HG03039 (cell line): ENCODE measurements around the gene USP12.

Source experiments
- ATAC-seq: cut with Tn5 transposase; IDR thresholded peaks from one replicate; pipeline ENCODE4 v1.9.1; 2021; ENCODE audit warnings: mild to moderate bottlenecking, moderate library complexity; ENCODE audit not compliant: unreplicated experiment

The USP12 gene

DNA sequence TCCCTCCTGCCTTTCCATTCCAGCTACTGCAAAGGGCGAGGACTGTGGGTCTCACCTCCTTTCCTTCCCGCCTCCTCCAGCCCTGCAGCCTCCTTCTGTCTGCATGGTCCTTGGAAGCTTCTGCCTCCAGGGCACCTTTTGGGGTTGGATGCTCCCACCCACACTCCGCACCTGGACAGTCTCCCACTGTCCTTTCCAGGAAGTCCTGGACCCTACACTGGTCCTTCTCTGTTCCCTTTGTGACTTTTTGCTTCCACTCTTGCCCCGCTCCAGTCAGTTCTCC is 130.8 kb downstream of the USP12 start:
- ATAC-seq, result no peak

DNA sequence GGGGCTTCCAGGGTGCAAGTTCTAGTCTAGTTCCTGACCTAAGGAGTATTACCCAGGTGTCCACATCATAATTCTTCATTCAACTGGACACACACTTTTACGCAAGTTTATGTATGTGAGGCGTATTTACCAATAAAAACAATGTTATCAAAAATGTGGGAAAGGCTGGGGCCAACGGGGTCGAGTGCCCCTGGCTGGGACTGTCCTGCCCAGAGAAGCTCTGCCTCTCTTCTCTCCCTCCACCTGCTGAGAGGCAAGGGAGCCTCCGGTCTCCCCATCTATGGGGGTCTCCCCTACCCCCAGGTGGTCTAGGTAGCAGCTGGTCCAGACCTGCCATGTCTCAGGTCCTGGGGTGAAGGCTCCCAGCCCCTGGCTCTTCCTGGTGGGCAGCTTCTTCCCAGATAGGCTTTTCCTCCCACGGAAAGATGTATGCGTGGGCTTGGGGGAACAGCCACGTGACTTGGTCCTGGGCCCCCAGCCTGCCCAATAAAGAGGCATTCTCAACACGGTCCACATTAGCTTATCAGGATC is 132.4 kb downstream of the USP12 start:
- no peak for ATAC-seq

DNA sequence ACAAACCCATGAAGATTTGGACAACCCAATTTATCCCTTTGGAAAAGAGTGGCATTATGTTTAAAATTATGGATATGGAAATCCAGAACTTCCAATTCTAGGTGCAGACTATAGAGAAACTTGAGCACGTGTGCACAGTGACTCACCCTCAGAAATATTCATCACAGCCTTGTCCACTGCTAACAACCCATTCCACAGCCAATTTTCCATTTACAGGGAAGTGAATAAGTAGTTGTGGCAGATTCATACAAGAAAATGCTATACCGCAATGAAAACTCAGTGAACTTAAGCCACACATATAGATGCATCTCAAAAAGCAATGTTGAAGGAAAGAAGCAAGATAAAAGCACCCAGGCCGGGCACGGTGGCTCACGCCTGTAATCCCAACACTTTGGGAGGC is 133.3 kb downstream of the USP12 start:
- no peak for ATAC-seq

DNA sequence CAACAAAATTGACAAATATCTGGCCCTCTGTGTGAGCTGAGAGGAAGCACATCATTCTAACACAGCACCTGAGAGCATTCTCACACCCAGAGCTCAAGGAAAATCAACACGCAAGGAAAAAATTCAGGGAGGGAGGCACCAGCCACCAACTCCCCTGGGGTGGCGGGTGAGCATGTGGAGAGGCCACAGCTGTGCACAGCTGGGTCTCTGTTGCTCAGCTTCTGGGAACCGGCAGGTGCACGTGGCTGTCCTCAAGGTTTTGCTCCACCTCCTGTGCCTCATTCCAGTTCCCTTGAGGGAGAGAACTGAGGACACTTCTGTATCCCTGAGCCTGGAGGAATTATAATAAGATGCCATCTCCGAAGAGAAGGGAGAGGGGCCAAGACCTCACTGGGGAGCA is 134.0 kb downstream of the USP12 start:
- ATAC-seq, result no peak

DNA sequence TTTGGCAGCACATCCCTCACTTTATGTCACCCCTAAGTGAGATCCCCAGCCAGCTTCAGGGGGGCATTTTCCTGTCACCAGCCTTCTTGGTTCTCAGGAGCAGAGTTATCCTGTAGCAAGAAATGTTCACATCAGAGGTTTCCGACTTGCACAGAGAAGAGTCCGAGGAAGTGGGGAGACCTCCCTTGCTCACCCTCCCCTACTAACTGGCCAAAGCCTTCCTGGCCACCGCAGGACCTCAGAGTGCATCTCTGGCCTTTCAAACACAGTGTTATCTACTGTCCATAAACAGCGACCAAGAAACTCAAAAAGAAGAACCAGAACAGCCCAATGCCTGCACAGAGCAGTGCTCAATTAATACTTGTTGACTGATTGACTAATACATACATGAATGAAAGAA is 134.4 kb downstream of the USP12 start:
- no peak for ATAC-seq

DNA sequence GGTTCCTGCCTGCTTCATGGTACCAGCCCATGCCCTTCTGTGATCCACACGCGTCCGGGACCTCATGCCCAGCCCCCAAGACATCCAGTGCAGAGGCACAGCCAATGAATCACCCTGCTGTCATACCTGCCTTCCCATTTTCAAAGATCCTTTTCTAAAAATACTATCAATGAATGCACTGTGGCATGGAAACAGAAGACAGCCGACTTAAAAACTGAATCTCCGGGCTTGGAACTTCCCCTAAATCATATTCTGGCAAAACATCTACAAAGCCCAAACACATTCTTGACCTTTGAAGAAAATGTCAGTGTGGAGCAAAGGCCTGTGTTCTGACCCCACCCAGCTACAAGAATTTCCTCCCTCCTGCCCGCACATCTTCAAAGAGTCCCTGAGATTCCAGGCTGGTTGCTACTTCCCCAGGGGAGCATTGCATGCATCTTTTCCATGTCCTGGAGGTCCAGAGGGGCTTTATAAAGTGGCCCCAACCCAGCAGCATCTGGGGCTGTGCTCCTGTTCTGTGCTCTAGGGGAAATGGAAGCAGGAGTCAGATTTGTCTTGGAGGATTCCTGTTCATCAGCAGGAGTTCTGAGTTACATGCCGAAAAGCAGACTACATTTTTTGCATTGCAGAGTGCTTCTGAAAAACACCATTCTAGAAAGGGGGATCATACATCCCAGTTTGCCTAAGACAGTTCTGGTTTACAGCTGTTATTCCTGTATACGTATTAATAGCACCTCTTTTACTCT is 135.2 kb downstream of the USP12 start:
- no peak for ATAC-seq

DNA sequence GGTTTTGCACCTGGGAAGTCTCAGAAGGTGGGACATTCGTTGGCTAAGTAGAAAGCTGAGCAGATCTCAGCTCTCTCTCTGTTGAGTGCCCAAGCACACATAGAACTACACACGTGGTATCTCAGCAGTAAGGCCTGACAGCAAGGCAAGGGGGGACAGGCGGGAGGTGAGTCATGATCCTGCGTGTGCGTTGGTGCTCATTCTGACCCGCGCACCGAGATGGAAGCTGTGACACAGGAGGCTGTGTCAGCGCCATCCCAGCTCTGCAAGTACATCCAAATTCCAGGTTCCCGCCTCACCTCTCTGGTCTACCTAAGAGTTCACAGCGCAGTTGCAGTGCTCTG is 135.7 kb downstream of the USP12 start:
- no peak for ATAC-seq

DNA sequence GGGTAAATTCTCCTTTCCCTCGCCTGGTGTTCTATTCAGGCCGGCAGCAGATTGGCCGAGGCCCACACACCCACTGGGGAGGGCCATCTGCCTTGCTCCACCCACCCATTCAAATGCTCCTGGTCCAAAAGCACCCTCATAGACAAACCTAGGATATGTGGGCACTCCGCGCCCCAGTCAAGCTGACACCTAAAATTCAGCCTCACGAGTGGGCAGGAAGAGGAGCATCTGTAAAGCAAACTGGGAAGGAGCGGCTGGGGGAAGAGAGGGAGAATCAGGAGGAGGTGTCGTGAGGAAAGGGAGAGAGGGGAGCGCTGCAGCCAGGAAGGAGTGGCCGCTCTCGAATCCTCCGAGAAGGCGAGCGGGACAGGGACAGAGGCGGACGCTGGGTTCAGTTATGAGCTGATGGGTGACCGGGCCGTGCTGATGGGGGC is 136.9 kb downstream of the USP12 start:
- ATAC-seq, result no peak

DNA sequence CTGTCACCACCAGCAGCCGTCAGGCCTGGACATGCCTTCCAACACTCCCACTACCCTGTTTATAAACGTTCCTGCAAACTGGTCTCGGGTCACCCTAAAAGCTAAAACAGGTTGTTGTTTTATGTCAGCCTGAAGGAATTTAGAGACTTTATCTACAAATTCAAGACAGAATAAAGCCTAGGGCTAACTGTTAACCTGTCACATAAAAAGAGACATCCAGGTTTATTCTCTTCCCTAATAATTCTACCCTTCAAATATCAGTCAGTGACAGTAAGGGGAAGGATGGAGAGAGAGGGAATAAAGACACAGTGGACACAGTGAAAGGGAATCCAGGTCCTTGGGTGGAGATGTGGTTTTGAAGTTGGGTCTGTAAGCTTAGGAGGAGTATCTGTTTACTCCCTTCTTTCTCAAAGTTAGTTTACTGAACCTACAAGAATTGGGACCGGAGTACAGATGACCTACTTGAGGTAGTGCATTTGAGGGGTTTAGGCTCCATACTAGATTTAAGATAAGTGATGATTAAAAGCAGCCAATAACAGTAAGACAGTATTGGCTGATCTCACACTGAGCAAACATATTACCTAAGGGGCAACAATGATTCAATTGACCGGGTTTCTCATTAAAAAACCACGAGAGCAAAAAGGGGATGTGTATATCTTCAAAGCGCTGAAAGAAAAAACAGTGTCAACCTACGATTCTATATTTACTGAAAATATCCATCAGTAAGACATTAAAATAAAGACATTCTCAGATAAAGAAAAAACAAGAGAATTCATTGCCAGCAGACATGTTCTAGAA is 142.7 kb downstream of the USP12 start:
- ATAC-seq, result no peak

DNA sequence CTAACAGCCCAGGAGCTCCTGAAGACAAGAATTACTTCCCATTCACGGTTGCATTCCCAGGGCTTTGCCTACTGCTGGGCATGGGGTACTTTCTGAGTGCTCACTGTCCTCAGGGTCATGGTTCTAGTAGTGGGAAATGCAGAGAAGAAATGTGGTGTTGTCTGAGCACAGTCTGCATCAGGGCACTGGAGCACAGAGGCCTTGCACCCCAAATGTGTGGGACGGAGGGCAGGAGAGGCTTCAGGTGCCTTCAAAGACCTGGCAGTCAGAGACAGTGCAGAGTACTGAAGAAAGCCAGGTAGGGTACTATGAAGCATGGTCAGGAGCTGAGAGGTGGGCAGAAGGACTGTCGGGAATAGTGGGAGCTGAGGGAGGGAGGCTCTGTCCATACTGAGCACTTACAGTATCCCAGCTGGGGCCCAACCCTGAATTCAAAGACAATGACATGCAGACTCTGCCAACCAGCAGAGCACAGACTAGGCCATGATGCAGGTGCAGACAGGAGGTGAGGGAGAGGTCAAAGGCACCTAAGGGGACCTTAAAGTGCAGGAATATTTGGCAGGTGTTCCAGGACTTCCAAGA is 144.4 kb downstream of the USP12 start:
- ATAC-seq, result no peak

DNA sequence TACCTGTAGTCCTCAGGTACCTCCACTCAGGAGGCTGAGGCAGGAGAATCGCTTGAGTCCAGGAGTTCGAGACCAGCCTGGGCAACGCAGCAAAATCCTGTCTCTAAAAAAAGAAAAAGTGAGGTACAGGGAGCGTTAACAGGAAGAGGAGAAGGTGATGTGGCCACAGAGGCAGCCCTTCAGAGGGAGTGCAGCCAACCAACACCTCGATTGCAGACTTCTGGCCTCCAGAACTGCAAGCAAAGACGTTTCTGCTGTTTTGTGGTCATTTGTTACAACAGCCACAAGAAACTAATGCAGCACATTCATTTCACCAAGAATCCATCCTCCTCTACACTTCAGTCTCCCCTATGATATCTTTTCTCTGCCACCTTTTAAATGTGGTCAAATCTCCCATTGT is 145.2 kb downstream of the USP12 start:
- no peak for ATAC-seq

DNA sequence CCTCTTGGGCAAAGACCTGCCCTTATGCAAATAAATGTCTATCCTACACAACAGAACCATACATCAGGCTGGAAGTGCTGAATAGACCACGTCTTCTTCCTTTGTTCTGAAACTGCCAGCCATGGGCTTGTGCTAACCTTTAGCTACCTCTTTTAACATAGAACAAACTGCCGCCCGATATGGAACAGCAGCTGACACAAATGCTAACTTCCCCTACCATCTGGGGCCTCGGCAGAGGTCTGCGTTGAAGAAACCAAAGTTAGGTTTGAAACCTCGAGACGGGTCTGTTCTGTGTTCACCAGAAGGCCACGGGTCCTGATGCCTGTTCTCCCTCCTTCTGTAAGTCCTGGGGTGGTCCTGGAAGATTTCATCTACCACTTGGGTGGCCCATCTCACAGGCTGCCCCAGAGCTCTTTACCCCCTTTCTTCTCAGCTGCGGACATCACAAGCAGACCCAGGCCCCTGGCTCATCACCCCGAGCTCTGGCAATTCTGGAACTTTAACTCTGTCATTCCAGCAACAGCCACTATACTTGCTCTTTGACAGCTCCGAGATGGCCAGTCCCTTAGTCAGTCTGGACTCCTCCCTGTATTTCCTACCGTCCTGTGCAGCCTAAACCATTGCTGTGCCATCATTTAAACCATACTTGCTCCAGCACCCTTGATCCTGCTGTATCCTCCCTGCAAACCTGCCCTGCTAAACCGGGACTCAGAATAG is 146.7 kb downstream of the USP12 start:
- ATAC-seq, result no peak

DNA sequence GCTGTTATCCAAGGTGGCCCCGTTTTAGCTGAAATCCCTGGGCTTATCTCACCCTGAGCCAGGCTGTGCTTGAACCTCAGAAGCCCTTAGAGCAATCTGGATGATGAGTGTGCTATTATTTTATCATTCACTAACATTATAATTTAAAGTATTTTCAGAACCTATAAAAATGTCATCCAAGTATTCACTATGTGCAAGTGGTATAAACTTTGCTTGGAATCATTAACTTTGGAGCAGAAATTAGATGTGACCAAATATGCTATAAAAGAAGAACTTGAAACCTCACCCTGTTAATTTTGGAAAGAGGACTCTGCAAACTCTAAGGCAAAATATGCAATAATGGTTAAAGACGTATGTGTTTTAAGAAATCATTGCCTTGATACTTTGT is 147.5 kb downstream of the USP12 start:
- no peak for ATAC-seq

DNA sequence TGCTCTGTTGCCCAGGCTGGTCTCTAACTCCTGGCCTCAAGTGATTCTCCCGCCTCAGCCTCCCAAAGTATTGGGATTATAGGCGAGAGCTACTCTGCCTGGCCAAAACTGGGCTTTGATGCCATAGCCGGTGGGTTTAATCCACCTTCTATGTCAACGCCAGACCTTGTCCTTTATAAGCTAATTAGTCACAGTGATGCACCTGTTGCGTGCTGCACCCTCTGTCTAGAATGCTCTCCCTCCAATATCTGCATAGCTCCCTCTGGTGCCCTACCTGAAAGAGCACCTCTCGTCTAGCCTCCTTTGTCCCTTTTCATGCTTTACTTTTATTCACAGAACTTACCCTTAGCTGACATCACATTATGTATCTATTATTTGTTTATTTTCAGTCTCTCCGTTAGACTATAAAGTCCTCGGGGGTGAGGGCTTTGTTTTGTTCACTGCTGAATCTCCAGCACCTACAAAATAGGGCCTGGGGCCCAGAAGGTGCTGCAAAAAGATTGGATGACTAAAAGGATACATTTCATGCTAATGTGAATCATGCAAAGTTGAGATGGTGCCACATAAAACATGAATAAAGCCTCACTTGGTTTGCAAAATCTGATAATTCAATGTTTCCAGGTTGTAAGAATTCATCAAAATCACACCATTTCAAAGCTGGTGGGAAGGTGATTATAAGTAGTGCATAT is 148.1 kb downstream of the USP12 start:
- ATAC-seq, result no peak

DNA sequence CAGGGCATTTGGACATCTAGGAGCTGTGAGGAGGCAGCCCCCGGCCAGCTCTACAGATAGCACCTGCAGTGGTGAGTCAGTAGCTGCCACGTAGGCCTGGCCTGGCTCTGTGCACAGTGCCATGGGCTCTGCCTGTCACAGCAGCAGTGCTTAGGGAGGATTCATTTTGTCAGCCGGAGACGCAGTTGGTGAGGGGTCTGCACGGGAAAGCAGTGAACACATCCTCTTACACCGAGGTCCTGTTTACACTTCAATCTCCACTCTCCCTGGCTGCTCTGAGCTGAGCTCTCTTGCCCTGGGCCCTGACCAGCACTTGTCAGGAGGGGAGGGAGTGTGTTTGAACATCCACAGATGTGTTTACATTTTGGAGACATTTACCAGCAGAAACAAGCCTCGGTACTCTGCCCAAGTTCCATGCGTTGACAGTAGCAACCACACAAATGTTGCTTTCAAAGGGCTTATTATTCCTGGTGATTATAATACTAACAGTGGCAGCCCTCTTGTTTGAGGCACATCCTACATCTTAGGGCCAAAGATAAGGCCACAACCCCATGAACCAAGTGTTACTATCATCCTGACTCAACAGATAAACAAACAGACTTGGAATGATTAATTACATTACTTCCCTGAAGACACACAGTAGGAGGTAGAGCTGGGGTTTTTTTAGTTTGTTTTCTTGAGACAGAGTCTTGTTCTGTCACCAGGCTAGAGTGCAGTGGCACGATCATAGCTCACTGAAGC is 148.9 kb downstream of the USP12 start:
- no peak for ATAC-seq

DNA sequence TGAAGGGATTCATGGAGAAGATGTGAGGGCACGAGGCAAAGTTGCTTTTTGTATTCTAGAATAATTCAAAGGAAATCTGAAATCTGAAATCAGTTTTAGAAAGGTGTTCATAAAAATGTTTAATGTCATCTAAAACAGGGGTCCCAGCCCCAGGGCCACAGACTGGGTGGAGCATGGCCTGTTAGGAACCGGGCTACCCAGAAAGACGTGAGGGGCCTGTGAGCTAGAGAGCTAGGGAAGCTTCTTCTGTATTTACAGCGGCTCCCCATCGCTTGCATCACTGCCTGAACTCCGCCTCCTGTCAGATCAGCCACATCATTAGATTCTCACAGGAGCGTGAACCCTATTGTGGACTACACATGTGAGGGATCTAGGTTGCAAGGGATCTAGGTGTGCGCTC is 151.2 kb downstream of the USP12 start:
- ATAC-seq, result no peak

DNA sequence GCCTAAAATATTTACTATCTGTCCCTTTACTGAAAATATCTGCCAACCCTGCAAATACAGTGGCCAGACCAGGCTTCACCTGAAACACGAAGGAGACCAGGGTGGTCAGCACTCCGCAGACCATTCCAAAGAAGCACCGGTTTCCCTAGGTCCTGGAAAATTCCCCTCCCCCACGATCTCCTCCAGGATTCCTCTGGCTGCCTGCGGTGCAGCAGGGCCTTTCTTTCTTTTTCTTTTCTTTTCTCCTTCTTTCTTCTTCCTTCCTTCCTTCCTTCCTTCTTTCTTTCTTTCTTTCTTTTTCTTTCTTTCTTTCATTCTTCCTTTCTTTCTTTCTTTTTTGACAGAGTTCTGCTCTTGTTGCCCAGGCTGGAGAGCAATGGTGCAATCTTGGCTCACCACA is 152.7 kb downstream of the USP12 start:
- ATAC-seq, result no peak

DNA sequence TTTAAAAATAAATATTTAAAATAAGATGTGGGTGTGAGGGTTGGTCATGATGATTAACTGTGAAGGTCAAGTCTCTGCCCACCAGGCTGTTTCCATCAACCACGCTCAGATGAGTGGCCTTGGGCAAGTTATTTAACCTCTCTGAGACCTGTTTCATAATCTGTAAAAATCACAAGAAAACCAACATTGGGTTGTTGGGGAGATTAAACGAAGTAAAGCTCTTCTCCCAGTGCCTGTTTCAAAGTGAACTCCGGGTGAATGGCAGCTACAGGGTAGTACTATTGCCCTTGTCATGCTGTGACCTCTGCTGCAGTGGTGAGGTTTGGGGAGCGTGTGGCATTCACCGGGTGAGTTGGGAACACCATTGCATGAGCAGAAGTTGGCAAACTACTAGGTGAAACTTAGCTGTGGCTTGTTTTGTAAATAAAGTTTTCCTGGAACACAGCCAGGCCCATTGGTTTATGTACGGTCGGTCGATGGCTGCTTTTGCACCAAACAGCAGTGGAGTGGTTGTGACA is 153.2 kb downstream of the USP12 start:
- no peak for ATAC-seq

DNA sequence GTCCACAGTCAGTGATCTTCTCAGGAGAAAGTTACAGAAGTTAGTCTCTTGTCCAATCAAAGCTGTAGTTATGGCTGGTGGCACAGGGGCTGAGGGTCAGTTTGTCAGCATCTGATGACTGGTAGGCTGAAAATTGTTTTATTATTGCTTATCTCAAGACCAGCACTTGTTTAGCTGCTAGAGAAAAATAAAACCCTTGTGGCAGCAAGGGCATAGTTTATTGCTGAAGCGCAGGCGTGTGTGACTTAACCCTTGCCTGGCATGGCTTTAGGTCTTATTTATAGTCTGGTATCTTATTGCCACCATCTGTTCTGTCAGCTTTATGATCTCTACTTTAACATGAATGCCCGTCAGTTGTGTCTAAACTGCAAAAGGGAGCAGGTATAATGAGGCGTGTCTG is 154.7 kb downstream of the USP12 start:
- no peak for ATAC-seq
